GM12892 (cell line): ENCODE results near the gene GP9. TPM values are rescaled to one million over a fixed set of nuclear protein-coding genes. Genes with fewer than 3 reads are reported as not detected.

Source experiments
- DNase-seq: peaks from one replicate; pipeline ENCODE4 v3.0.0; 2011; ENCODE audit not compliant: insufficient read length
- FAIRE-seq: peaks from 2 replicates; lab custom pipeline; 2011; peaks lifted over from hg19 to GRCh38; lab: Jason Lieb, UNC
- POLR2A ChIP-seq: IDR thresholded peaks from 2 replicates; pipeline ENCODE4 v1.6.1; 2011; ENCODE audit warnings: low read depth, low read length, control low read depth
- POLR2AphosphoS5 ChIP-seq: IDR thresholded peaks from 2 replicates; pipeline ENCODE4 v1.6.1; 2011; ENCODE audit warnings: low read depth, low read length, control low read depth
- TAF1 ChIP-seq: IDR thresholded peaks from 2 replicates; pipeline ENCODE4 v1.6.1; 2011; ENCODE audit warnings: low read depth, mild to moderate bottlenecking, control low read depth, low read length, borderline replicate concordance
- polyA plus RNA-seq: library from polyadenylated mRNA; unstranded; fragments of >200 nt; gene quantifications from one replicate; pipeline ENCODE4 v1.2.1, GENCODE V29; 2012; ENCODE audit warnings: missing spikeins, inconsistent platforms; ENCODE audit not compliant: missing spikeins

GP9 gene
- polyA plus RNA-seq, result not detected

DNA sequence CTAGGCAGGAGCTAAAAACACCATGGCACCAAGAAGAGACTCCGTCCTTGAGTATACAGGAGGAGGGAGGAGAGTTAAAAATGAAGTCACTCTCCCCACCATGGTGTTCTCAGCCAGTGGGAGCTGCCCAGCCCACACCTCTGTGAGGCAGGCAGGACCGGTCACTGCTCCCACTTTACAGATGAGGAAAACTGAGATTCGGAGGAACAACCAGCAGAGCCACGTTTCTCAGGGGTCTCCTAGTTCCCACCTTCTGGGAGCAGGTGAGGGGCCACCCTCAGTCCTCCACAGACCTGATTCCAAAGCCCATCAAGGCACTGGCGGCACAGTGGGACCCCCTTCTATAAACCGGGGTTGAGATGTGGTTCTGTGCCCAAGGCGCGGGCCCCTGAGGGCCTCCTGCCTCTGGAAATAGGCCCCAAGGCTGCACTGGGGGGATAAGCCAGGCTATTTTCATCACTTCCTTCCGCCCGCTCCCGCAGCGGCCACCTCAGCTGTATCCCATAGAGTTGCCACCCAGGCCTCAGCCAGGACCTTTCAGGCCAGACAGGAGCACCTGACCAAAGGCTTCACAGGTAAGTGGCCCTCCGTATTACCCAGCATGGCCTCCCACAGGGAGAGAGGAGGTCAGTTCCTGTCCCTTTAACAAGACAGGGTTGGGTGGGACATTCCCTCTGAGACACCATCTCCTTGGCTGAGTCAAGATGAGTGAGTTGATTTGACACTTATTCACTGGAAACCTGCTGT, at the start of gene GP9:
TSS of gene GP9 (plus strand) at position 504 of the 747 bp plus-strand sequence. CDS start 961 bp downstream, outside the sequence.
- TF ChIP-seq TAF1 (no peak), POLR2A (no peak), POLR2AphosphoS5 (no peak)
- DNase-seq (no peak), FAIRE-seq (no peak)

- no peak for FAIRE-seq
- no peak for TF ChIP-seq POLR2AphosphoS5
- no peak for TF ChIP-seq POLR2A
- TF ChIP-seq TAF1, result no peak
- no peak for DNase-seq
These were observed 47.1 kb upstream of the GP9 start for GRCh38 chr3:129013491-129013891.

DNA sequence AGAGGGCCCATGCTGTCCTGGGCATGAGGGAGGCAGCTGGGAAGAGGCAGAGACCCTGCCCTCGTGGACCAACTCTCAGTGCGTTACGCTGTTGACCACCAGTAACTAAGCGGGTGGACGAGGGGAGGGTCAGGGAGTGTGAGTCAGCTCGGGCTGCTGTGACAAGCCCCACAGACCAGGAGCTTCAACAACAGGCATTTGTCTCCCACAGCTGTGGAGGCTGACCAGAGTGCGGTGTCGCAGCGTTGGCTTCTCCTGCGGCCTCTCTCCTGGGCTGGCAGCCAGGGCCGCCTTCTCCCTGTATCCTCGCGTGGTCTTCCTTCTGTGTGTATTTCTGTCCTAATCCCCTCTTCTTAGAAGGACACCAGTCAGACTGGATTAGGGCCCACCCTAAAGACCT, 46.4 kb upstream of the GP9 start:
- FAIRE-seq, result no peak
- DNase-seq, result no peak
- TF ChIP-seq POLR2AphosphoS5 (no peak), TAF1 (no peak), POLR2A (no peak)

- FAIRE-seq, result no peak
- TF ChIP-seq POLR2AphosphoS5 (no peak), POLR2A (no peak), TAF1 (no peak)
- DNase-seq, result no peak
These were observed 45.7 kb upstream of the GP9 start for GRCh38 chr3:129014793-129015345.

DNA sequence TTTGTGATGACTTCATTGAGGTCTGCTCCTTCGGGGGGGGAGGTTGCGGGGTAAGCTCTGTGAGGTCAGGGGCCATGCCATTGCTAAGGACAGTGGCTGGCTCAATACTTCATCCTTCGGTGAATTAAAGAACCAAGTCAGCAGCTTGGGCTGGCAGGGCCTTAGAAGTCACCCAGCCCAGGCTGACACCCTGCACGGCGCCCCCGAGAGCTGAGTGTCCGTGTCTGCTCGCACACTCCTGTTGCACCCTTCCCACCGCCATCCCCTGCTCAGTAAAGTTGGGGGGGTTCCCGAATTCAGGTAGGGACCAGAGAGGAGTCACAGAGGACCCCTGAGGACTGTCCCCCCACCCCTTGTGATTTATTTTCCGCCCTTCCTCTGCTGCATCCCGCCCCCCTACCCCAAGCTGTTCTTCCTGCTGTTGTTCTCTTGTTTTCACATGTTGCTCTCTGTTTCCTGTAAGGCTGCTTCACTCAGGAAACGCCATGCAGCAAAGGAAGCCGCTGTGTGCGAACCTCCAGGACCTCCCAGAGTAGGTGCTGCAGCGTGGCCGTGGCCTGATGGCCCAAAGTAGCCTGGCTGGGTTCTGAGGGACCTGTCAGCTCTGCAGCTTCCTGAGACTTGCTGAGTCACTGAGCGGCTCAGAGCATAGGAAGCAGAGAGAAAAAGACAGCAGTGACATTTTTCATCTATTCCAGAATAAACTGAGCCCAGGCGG, 45.0 kb upstream of the GP9 start:
- no peak for DNase-seq
- TF ChIP-seq POLR2AphosphoS5 (no peak), POLR2A (no peak), TAF1 (no peak)
- no peak for FAIRE-seq

- DNase-seq (no peak), FAIRE-seq (peak; percentile 69)
- TF ChIP-seq POLR2AphosphoS5 (no peak), POLR2A (no peak), TAF1 (no peak)
These were observed 44.2 kb upstream of the GP9 start for GRCh38 chr3:129016356-129016719.

- TF ChIP-seq TAF1 (no peak), POLR2A (no peak), POLR2AphosphoS5 (no peak)
- no peak for DNase-seq
- FAIRE-seq, result peak; percentile 87
These were observed 43.7 kb upstream of the GP9 start for GRCh38 chr3:129016720-129017483.

- no peak for FAIRE-seq
- TF ChIP-seq POLR2AphosphoS5, result no peak
- TF ChIP-seq TAF1, result no peak
- TF ChIP-seq POLR2A, result no peak
- DNase-seq, result no peak
These were observed 43.1 kb upstream of the GP9 start for GRCh38 chr3:129017484-129017899.

- FAIRE-seq (no peak), DNase-seq (no peak)
- TF ChIP-seq TAF1 (no peak), POLR2A (no peak), POLR2AphosphoS5 (no peak)
These were observed 42.3 kb upstream of the GP9 start for GRCh38 chr3:129018271-129018670.

GRCh38 chr3:129018751-129019150, 41.8 kb upstream of the GP9 start:
- no peak for TF ChIP-seq POLR2AphosphoS5
- TF ChIP-seq POLR2A, result no peak
- TF ChIP-seq TAF1, result no peak
- DNase-seq, result no peak
- no peak for FAIRE-seq

- no peak for FAIRE-seq
- TF ChIP-seq TAF1, result no peak
- no peak for TF ChIP-seq POLR2A
- no peak for TF ChIP-seq POLR2AphosphoS5
- no peak for DNase-seq
These were observed 41.3 kb upstream of the GP9 start for GRCh38 chr3:129019266-129019665.
